HepG2 (cell line): Measurements from ENCODE around the gene LYPD3. TPM values are rescaled to one million over a fixed set of nuclear protein-coding genes. Genes with fewer than 3 reads are reported as not detected.

Experiments used
- KLF12 ChIP-seq: sonication (generic); formaldehyde crosslinking; IDR thresholded peaks from 2 replicates; pipeline ENCODE4 v1.4.0; 2020; ENCODE audit warnings: missing genetic modification reagents, borderline replicate concordance
- KMT2A ChIP-seq: sonication (generic); formaldehyde crosslinking; IDR thresholded peaks from 2 replicates; pipeline ENCODE4 v1.4.0; 2020; ENCODE audit warnings: missing genetic modification reagents
- MTF2 ChIP-seq: sonication (generic); formaldehyde crosslinking; IDR thresholded peaks from 2 replicates; pipeline ENCODE4 v1.5.0; 2020; ENCODE audit warnings: missing genetic modification reagents, borderline replicate concordance
- NFKB2 ChIP-seq: sonication (generic); formaldehyde crosslinking; IDR thresholded peaks from 2 replicates; pipeline ENCODE4 v1.4.0; 2020; ENCODE audit warnings: missing genetic modification reagents, borderline replicate concordance
- PAX8 ChIP-seq: sonication (generic); formaldehyde crosslinking; IDR thresholded peaks from 2 replicates; pipeline ENCODE4 v1.8.0; 2022; ENCODE audit warnings: mild to moderate bottlenecking, missing genetic modification reagents, borderline replicate concordance
- SALL1 ChIP-seq: sonication (generic); formaldehyde crosslinking; IDR thresholded peaks from 2 replicates; pipeline ENCODE4 v1.8.0; 2022; ENCODE audit warnings: mild to moderate bottlenecking, missing genetic modification reagents
- SALL2 ChIP-seq: sonication (generic); formaldehyde crosslinking; IDR thresholded peaks from 2 replicates; pipeline ENCODE4 v1.8.1; 2023; ENCODE audit warnings: mild to moderate bottlenecking, missing genetic modification reagents, inconsistent platforms
- SMAD9 ChIP-seq: sonication (generic); formaldehyde crosslinking; IDR thresholded peaks from 2 replicates; pipeline ENCODE4 v1.5.1; 2020; ENCODE audit warnings: mild to moderate bottlenecking, missing genetic modification reagents
- XBP1 ChIP-seq: sonication (generic); formaldehyde crosslinking; IDR thresholded peaks from 2 replicates; pipeline ENCODE4 v1.5.0; 2020; ENCODE audit warnings: missing genetic modification reagents
- ZFY ChIP-seq: sonication (generic); formaldehyde crosslinking; IDR thresholded peaks from 2 replicates; pipeline ENCODE4 v1.4.0; 2020; ENCODE audit warnings: missing genetic modification reagents
- ZNF343 ChIP-seq: sonication (generic); formaldehyde crosslinking; IDR thresholded peaks from 2 replicates; pipeline ENCODE4 v1.4.0; 2020; ENCODE audit warnings: mild to moderate bottlenecking, missing genetic modification reagents
- ZNF772 ChIP-seq: sonication (generic); formaldehyde crosslinking; IDR thresholded peaks from 2 replicates; pipeline ENCODE4 v1.5.0; 2020; ENCODE audit warnings: mild to moderate bottlenecking, missing genetic modification reagents
- ZNF83 ChIP-seq: sonication (generic); formaldehyde crosslinking; IDR thresholded peaks from 2 replicates; pipeline ENCODE4 v1.4.0; 2020; ENCODE audit warnings: missing genetic modification reagents, mild to moderate bottlenecking, borderline replicate concordance
- ZNF883 ChIP-seq: sonication (generic); formaldehyde crosslinking; IDR thresholded peaks from 2 replicates; pipeline ENCODE4 v1.5.1; 2020; ENCODE audit warnings: mild to moderate bottlenecking, missing genetic modification reagents; ENCODE audit errors: not compliant biosample characterization
- polyA plus RNA-seq, 8 experiments: library from polyadenylated mRNA; depleted of rRNA in 3 of 8; stranded (reverse) in 7 of 8; unstranded in 1 of 8; fragments of >200 nt; fragmentation: Illumina TruSeq in 4 of 8; extraction: Trizol in 4 of 8; gene quantifications; 2 replicates each; pipeline versions ENCODE4 v1.2.1 to v1.2.3, GENCODE V29; 2011 to 2016; ENCODE audit warnings: low read depth in 4 of 8, missing spikeins in 1 of 8, mixed read lengths in 1 of 8; ENCODE audit not compliant: insufficient read depth in 1 of 8
- total RNA-seq, 5 experiments: library from RNA; depleted of rRNA; stranded (reverse); fragments of >200 nt; fragmentation: Illumina TruSeq; extraction: Trizol; gene quantifications; 2 replicates each; pipeline ENCODE4 v1.2.3, GENCODE V29; 2016; ENCODE audit warnings: low read depth in 1 of 5
- TF ChIP-seq, protein P1 (sequence below): sonication (generic); formaldehyde crosslinking; IDR thresholded peaks from 2 replicates; pipeline ENCODE4 v1.4.0; 2020; ENCODE audit warnings: missing genetic modification reagents
- TF ChIP-seq, protein P2 (sequence below): sonication (generic); formaldehyde crosslinking; IDR thresholded peaks from 2 replicates; pipeline ENCODE4 v1.5.0; 2020; ENCODE audit warnings: mild to moderate bottlenecking, missing genetic modification reagents, borderline replicate concordance
- TF ChIP-seq, protein P3 (sequence below): sonication (generic); formaldehyde crosslinking; IDR thresholded peaks from 2 replicates; pipeline ENCODE4 v1.4.0; 2020; ENCODE audit warnings: missing genetic modification reagents
- TF ChIP-seq, protein P4 (sequence below): sonication (generic); formaldehyde crosslinking; IDR thresholded peaks from 2 replicates; pipeline ENCODE4 v1.8.1; 2023; ENCODE audit warnings: mild to moderate bottlenecking, missing genetic modification reagents

LYPD3 gene
- total and polyA plus RNA-seq, 2 of the 13 experiments (the other 11 are each of a cell fraction or from before 2014, with no cell fraction given), result 0.51 to 1.5 TPM

DNA sequence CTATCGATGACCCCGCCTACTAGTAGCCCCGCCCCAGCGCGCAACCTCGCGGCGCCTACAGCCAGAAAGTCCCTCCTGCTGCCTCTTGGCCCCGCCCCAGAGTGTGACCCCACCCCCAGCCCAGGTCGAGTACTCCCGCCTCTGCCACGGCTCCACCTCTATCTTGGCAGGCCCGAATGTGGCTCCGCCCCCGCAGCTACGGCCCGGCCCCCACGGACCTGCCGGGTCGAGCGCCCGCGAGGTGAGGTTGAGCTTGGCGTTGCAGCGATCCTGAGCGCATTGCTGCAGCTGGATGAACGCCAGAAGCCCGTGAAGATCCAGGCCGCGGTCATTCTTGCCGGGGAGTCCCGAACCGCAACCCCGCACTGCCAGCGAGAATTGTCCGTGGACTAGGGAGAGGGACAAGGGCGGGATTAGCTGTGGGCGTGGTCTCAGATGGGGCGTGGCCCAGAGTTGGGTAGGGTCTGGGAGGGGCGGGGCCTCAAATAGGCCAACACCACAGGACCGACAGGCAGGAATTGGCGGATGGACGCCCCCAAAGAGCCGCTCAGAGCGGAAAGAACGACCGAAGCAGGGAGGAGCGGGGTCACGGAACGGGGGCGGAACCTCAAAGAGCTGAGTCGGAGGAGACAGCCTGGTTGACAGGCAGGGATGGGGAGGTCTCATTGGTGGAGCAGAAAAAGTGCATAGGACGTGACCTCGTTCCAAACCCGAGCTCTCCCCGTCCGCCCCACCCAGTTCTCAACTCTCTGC lies 1.9 kb downstream of the LYPD3 start (continued):
- TF ChIP-seq, protein P1, sequence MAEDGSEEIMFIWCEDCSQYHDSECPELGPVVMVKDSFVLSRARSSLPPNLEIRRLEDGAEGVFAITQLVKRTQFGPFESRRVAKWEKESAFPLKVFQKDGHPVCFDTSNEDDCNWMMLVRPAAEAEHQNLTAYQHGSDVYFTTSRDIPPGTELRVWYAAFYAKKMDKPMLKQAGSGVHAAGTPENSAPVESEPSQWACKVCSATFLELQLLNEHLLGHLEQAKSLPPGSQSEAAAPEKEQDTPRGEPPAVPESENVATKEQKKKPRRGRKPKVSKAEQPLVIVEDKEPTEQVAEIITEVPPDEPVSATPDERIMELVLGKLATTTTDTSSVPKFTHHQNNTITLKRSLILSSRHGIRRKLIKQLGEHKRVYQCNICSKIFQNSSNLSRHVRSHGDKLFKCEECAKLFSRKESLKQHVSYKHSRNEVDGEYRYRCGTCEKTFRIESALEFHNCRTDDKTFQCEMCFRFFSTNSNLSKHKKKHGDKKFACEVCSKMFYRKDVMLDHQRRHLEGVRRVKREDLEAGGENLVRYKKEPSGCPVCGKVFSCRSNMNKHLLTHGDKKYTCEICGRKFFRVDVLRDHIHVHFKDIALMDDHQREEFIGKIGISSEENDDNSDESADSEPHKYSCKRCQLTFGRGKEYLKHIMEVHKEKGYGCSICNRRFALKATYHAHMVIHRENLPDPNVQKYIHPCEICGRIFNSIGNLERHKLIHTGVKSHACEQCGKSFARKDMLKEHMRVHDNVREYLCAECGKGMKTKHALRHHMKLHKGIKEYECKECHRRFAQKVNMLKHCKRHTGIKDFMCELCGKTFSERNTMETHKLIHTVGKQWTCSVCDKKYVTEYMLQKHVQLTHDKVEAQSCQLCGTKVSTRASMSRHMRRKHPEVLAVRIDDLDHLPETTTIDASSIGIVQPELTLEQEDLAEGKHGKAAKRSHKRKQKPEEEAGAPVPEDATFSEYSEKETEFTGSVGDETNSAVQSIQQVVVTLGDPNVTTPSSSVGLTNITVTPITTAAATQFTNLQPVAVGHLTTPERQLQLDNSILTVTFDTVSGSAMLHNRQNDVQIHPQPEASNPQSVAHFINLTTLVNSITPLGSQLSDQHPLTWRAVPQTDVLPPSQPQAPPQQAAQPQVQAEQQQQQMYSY, result no peak
- TF ChIP-seq ZNF343 (CRISPR knock-in tag) (peak; percentile 47; the same call in 1 of the 2 replicates), SALL1 (CRISPR knock-in tag) (peak; percentile 15; the same call in 1 of the 2 replicates), SMAD9 (CRISPR knock-in tag) (no peak), XBP1 (0 out of 2 replicates have a peak, but pooled peaks have one; percentile 19), ZNF883 (CRISPR knock-in tag) (peak; percentile 52), ZNF83 (0 out of 2 replicates have a peak, but pooled peaks have one; percentile 52), ZNF772 (CRISPR knock-in tag) (0 out of 2 replicates have a peak, but pooled peaks have one; percentile 9), PAX8 (CRISPR knock-in tag) (0 out of 2 replicates have a peak, but pooled peaks have one; percentile 56), KLF12 (CRISPR knock-in tag) (0 out of 2 replicates have a peak, but pooled peaks have one; percentile 24), ZFY (CRISPR knock-in tag) (peak; percentile 54), MTF2 (0 out of 2 replicates have a peak, but pooled peaks have one; percentile 23), KMT2A (CRISPR knock-in tag) (no peak), SALL2 (CRISPR knock-in tag) (peak; percentile 82), NFKB2 (CRISPR knock-in tag) (0 out of 2 replicates have a peak, but pooled peaks have one; percentile 55)
- TF ChIP-seq, protein P2, sequence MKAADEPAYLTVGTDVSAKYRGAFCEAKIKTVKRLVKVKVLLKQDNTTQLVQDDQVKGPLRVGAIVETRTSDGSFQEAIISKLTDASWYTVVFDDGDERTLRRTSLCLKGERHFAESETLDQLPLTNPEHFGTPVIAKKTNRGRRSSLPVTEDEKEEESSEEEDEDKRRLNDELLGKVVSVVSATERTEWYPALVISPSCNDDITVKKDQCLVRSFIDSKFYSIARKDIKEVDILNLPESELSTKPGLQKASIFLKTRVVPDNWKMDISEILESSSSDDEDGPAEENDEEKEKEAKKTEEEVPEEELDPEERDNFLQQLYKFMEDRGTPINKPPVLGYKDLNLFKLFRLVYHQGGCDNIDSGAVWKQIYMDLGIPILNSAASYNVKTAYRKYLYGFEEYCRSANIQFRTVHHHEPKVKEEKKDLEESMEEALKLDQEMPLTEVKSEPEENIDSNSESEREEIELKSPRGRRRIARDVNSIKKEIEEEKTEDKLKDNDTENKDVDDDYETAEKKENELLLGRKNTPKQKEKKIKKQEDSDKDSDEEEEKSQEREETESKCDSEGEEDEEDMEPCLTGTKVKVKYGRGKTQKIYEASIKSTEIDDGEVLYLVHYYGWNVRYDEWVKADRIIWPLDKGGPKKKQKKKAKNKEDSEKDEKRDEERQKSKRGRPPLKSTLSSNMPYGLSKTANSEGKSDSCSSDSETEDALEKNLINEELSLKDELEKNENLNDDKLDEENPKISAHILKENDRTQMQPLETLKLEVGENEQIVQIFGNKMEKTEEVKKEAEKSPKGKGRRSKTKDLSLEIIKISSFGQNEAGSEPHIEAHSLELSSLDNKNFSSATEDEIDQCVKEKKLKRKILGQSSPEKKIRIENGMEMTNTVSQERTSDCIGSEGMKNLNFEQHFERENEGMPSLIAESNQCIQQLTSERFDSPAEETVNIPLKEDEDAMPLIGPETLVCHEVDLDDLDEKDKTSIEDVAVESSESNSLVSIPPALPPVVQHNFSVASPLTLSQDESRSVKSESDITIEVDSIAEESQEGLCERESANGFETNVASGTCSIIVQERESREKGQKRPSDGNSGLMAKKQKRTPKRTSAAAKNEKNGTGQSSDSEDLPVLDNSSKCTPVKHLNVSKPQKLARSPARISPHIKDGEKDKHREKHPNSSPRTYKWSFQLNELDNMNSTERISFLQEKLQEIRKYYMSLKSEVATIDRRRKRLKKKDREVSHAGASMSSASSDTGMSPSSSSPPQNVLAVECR (CRISPR knock-in tag), result peak; percentile 71
- TF ChIP-seq, protein P3, sequence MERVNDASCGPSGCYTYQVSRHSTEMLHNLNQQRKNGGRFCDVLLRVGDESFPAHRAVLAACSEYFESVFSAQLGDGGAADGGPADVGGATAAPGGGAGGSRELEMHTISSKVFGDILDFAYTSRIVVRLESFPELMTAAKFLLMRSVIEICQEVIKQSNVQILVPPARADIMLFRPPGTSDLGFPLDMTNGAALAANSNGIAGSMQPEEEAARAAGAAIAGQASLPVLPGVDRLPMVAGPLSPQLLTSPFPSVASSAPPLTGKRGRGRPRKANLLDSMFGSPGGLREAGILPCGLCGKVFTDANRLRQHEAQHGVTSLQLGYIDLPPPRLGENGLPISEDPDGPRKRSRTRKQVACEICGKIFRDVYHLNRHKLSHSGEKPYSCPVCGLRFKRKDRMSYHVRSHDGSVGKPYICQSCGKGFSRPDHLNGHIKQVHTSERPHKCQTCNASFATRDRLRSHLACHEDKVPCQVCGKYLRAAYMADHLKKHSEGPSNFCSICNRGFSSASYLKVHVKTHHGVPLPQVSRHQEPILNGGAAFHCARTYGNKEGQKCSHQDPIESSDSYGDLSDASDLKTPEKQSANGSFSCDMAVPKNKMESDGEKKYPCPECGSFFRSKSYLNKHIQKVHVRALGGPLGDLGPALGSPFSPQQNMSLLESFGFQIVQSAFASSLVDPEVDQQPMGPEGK (CRISPR knock-in tag), result peak; percentile 55; the same call in 1 of the 2 replicates
- TF ChIP-seq, protein P4, sequence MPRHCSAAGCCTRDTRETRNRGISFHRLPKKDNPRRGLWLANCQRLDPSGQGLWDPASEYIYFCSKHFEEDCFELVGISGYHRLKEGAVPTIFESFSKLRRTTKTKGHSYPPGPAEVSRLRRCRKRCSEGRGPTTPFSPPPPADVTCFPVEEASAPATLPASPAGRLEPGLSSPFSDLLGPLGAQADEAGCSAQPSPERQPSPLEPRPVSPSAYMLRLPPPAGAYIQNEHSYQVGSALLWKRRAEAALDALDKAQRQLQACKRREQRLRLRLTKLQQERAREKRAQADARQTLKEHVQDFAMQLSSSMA (CRISPR knock-in tag), result 0 out of 2 replicates have a peak, but pooled peaks have one; percentile 80
